HG02610 (cell line): Measurements from ENCODE around the gene NKAPD1.
"Not testable (repeated sequence)": the region's sequence is repeated elsewhere in the genome, so short reads cannot be mapped to it uniquely, and the experiment has no call there.

Experiments
- ATAC-seq: cut with Tn5 transposase; IDR thresholded peaks from one replicate; pipeline ENCODE4 v1.9.1; 2021; ENCODE audit warnings: mild to moderate bottlenecking, moderate library complexity; ENCODE audit not compliant: unreplicated experiment

Gene NKAPD1

GRCh38 chr11:112085822-112086421, 11.8 kb downstream of the NKAPD1 start:
- ATAC-seq: peak; percentile 34

GRCh38 chr11:112086422-112087191, 12.5 kb downstream of the NKAPD1 start, which contains the start of the genes SDHD and TIMM8B:
Gene SDHD, plus strand, starts transcription at chr11:112086873. Its CDS starts 35 bp downstream, at chr11:112086908.
Gene TIMM8B, minus strand, starts transcription at chr11:112086756. Its CDS starts 33 bp downstream, at chr11:112086723.
- peak; percentile 89 for ATAC-seq

GRCh38 chr11:112087212-112087611, 13.1 kb downstream of the NKAPD1 start:
- ATAC-seq: no peak

GRCh38 chr11:112095302-112095701, 21.2 kb downstream of the NKAPD1 start:
- ATAC-seq: not testable (repeated sequence)

- no peak for ATAC-seq
These were observed 22.1 kb downstream of the NKAPD1 start for GRCh38 chr11:112096194-112096593.

GRCh38 chr11:112097734-112098528, 23.8 kb downstream of the NKAPD1 start:
- no peak for ATAC-seq

- no peak for ATAC-seq
These were observed 26.4 kb downstream of the NKAPD1 start for GRCh38 chr11:112100462-112100861.

GRCh38 chr11:112103446-112103845, 29.3 kb downstream of the NKAPD1 start:
- ATAC-seq: no peak

GRCh38 chr11:112106070-112106469, 32.0 kb downstream of the NKAPD1 start:
- no peak for ATAC-seq

- ATAC-seq: no peak
These were observed 39.7 kb downstream of the NKAPD1 start for GRCh38 chr11:112113539-112114457.

- ATAC-seq: no peak
These were observed 40.4 kb downstream of the NKAPD1 start for GRCh38 chr11:112114460-112114859.

GRCh38 chr11:112115386-112115785, 41.3 kb downstream of the NKAPD1 start:
- ATAC-seq: no peak

- ATAC-seq: no peak
These were observed 44.1 kb downstream of the NKAPD1 start for GRCh38 chr11:112118176-112118575.

GRCh38 chr11:112121981-112122615, 48.0 kb downstream of the NKAPD1 start:
- ATAC-seq: no peak

- ATAC-seq: no peak
These were observed 49.0 kb downstream of the NKAPD1 start for GRCh38 chr11:112123129-112123528.

GRCh38 chr11:112127056-112127455, 53.0 kb downstream of the NKAPD1 start:
- ATAC-seq: no peak

- ATAC-seq: no peak
These were observed 54.5 kb downstream of the NKAPD1 start for GRCh38 chr11:112128483-112129121.

- no peak for ATAC-seq
These were observed 55.6 kb downstream of the NKAPD1 start for GRCh38 chr11:112129656-112130055.

GRCh38 chr11:112132737-112133136, 58.6 kb downstream of the NKAPD1 start:
- no peak for ATAC-seq
